Tibial nerve (tissue), 4 donors: ENCODE measurements around the gene OGN. TPM values are rescaled to one million over a fixed set of nuclear protein-coding genes. Genes with fewer than 3 reads are reported as not detected.

ENCODE experiments used
- DNase-seq, 2 donors: peaks; one replicate each; pipeline ENCODE4 v3.0.0-alpha.2; 2019; ENCODE audit warnings: low spot score in 2 of 2
- H3K27ac ChIP-seq, 4 donors: fragments of 200-600 bp; sonication (generic) in 3 of 4; one replicate each; pipeline ENCODE4 v1.5.1; 2017 to 2019; ENCODE audit warnings: mild to moderate bottlenecking in 1 of 4
- H3K27me3 ChIP-seq, 2 donors: fragments of 200-600 bp; sonication (generic) in 1 of 2; one replicate each; pipeline versions ENCODE4 v1.5.1 to v1.6.0; 2017 to 2019
- H3K36me3 ChIP-seq, 3 donors: fragments of 200-600 bp; sonication (generic); one replicate each; pipeline ENCODE4 v1.5.1; 2018 to 2019
- H3K4me1 ChIP-seq, 4 donors: fragments of 200-600 bp; sonication (generic) in 3 of 4; one replicate each; pipeline ENCODE4 v1.5.1; 2017 to 2019
- H3K4me3 ChIP-seq, 4 donors: fragments of 200-600 bp; sonication (generic) in 3 of 4; one replicate each; pipeline ENCODE4 v1.5.1; 2017 to 2019; ENCODE audit warnings: mild to moderate bottlenecking in 1 of 4, moderate library complexity in 1 of 4
- H3K9me3 ChIP-seq, 4 donors: fragments of 200-600 bp; sonication (generic) in 3 of 4; one replicate each; pipeline ENCODE4 v1.5.1; 2017 to 2019
- EP300 ChIP-seq, 2 donors: sonication (generic); formaldehyde crosslinking; IDR thresholded peaks; one replicate each; pipeline ENCODE4 v1.6.1; 2017; ENCODE audit warnings: antibody characterized with exemption in 2 of 2, mild to moderate bottlenecking in 1 of 2
- POLR2A ChIP-seq, 2 donors: fragments of 450-650 bp; IDR thresholded peaks; one replicate each; pipeline ENCODE4 v1.6.1; 2017; ENCODE audit warnings: antibody characterized with exemption in 2 of 2, mild to moderate bottlenecking in 2 of 2, moderate library complexity in 2 of 2
- WGBS, 2 donors: methylation state at CpG; one replicate each; pipeline ENCODE4 v1.1.5; 2018; 5-methylcytosine and 5-hydroxymethylcytosine counted together
- total RNA-seq, 4 donors: library from RNA; depleted of rRNA; stranded (reverse); fragments of >200 nt; gene quantifications; one replicate each; pipeline ENCODE4 v1.1.0, GENCODE V29; 2016
- TF ChIP-seq, protein P1 (sequence below), 5 experiments: fragments of 200-600 bp in 3 of 5; fragments of 450-650 bp in 2 of 5; sonication (generic) in 3 of 5; IDR thresholded peaks; one replicate each; pipeline ENCODE4 v1.5.1; 2016 to 2019; ENCODE audit warnings: antibody characterized with exemption in 5 of 5, mild to moderate bottlenecking in 3 of 5, moderate library complexity in 2 of 5

Gene OGN
- total RNA-seq, 4 donors from 2014 or later: 4.2 to 33.9 (median 18.4) TPM

DNA sequence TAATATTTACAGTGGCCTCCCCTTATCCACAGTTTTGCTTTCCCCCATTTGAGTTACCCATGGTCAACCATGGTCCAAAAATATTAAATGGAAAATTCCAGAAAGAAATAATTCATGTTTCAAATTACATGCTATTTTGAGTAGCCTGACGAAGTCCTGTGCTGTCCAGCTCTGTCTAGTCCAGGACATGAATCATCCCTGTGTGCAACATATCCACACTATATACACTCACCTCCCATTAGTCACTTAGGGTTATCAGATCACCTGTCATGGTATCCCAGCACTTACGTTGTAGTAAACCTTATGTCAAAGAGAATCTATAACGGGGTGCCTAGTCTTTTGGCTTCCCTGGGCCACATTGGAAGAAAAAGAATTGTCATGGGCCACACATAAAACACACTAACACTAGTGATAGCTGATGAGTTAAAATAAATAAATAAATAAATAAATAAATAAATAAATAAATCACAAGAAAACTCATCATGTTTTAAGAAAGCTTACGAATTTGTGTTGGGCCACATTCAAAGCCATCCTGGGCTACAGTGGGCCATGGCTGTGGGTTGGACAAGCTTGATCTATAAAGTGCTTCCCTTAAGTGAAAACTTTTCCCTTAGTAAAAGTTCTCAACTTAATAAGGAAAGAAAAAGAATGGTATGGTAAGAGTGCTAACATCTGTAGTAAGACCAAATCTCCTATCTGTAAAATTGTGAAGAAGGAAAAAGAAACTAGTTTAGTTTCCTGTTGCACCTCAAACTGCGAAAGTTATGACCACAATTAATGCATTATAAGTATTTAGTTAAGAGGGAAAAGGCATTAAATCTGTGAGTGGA is 35.8 kb upstream of the OGN start:
- 88 to 89% methylated on average over 5 of the region's 5 CpGs for WGBS, 2 donors
- no peak overlapping the region for H3K4me3 ChIP-seq
- H3K4me1 ChIP-seq: peaks cover 0 to 5% (median 2%) of the 10 kb centered on the region in 4 donors
- DNase-seq: no peak
- TF ChIP-seq POLR2A (IDR thresholded peaks at IDR 0.05) (no peak), EP300 (IDR thresholded peaks at IDR 0.05) (no peak)
- TF ChIP-seq, protein P1, sequence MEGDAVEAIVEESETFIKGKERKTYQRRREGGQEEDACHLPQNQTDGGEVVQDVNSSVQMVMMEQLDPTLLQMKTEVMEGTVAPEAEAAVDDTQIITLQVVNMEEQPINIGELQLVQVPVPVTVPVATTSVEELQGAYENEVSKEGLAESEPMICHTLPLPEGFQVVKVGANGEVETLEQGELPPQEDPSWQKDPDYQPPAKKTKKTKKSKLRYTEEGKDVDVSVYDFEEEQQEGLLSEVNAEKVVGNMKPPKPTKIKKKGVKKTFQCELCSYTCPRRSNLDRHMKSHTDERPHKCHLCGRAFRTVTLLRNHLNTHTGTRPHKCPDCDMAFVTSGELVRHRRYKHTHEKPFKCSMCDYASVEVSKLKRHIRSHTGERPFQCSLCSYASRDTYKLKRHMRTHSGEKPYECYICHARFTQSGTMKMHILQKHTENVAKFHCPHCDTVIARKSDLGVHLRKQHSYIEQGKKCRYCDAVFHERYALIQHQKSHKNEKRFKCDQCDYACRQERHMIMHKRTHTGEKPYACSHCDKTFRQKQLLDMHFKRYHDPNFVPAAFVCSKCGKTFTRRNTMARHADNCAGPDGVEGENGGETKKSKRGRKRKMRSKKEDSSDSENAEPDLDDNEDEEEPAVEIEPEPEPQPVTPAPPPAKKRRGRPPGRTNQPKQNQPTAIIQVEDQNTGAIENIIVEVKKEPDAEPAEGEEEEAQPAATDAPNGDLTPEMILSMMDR (IDR thresholded peaks at IDR 0.05): no peak
- no peak overlapping the region for H3K27ac ChIP-seq
- no peaks in the 10 kb centered on the region for H3K36me3 ChIP-seq
- H3K9me3 ChIP-seq: no peaks in the 10 kb centered on the region
- H3K27me3 ChIP-seq: no peaks in the 10 kb centered on the region

DNA sequence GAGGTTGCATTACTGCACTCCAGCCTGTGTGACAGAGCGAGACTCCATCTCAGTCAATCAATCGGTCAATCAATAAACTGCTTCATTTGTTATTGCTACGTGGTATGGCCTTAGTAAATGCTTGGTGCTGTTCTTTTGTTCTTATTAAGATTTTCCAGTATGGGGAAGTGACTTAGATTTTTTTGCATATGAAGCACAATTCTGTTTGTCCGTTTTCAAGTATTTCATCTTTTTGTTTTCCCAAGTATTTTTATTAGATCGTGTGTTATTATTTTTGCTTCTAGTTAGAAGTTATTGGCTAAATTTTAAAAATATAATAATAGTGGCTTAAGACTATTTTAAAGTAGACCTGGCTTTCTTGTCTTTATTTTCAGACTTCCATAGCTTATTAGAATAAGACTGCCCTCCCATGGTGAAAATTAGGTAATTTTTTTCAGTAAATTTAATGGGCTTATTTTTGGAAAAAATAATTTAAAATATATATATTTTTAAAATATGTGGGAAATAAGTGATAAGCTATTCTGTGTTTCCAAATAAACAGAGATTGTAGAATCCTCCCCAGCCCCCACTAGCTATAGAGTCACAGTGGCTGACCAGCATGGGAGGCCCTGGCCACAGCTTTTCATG is 34.6 kb upstream of the OGN start:
- DNase-seq: no peak
- TF ChIP-seq, protein P1 (IDR thresholded peaks at IDR 0.05): peak in 4 of 5 experiments; percentile 8 to 43 (median 25)
- TF ChIP-seq POLR2A (IDR thresholded peaks at IDR 0.05): no peak
- TF ChIP-seq EP300 (IDR thresholded peaks at IDR 0.05): no peak
- Histone ChIP-seq H3K4me3 (no peak overlapping the region), H3K4me1 (peaks cover 0 to 5% (median 2%) of the 10 kb centered on the region in 4 donors), H3K27ac (no peak overlapping the region), H3K9me3 (no peaks in the 10 kb centered on the region), H3K36me3 (no peaks in the 10 kb centered on the region), H3K27me3 (no peaks in the 10 kb centered on the region)
- 64 to 73% methylated on average over 5 of the region's 5 CpGs for WGBS, 2 donors

DNA sequence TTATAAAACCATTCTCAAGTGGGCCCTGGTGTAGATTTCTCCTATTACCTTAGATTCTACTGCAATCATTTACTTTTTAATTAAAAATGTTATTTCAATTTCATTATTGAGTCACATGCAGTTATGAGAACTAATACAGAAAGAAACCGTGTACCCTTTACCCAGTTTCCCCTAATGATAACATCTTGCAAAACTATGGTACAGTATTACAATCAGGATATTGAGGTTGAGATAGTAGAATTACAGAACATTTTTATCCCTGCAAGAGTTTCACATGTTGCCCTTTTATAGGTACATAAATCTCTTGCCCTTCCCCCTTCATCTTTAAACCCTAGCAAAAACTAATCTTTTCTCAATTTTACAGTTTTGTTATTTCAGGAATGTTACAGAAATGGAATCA is 30.9 kb upstream of the OGN start:
- DNase-seq: no peak
- no peaks in the 10 kb centered on the region for H3K27me3 ChIP-seq
- no peak overlapping the region for H3K27ac ChIP-seq
- H3K4me3 ChIP-seq: no peak overlapping the region
- peaks cover 0 to 5% (median 0%) of the 10 kb centered on the region in 3 donors for H3K36me3 ChIP-seq
- H3K4me1 ChIP-seq: peaks cover 0 to 5% (median 2%) of the 10 kb centered on the region in 4 donors
- no peak for TF ChIP-seq POLR2A (IDR thresholded peaks at IDR 0.05)
- TF ChIP-seq, protein P1 (IDR thresholded peaks at IDR 0.05): no peak
- TF ChIP-seq EP300 (IDR thresholded peaks at IDR 0.05): no peak
- no peaks in the 10 kb centered on the region for H3K9me3 ChIP-seq
- WGBS, 2 donors: 87 to 94% methylated on average over 1 of the region's 1 CpG

DNA sequence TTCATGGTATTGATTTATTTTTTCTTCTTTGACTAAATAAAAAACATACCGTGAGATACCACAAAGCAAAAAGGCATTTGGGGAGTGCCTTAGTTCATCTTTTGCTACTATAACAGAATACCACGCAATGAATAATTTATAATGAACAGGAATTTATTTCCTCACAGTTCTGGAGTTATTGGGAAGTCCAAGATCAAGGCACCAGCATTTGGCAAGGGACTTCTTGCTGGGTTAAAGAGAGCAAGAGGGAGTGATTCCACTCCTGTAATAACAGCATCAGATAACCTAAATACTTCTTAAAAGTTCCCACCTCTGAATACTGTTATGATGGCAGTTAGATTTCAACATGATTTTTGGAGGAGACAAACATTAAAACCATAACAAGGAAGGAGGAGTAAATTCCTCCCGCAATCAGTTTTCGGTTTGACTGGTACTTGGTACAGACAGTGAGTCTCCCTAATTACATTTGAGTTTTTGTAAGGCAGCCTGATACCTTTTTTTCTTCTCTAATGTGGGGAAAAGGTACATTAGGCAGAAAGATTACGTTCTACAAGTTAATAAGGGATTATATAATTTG is 28.7 kb upstream of the OGN start:
- no peaks in the 10 kb centered on the region for H3K9me3 ChIP-seq
- H3K27me3 ChIP-seq: no peaks in the 10 kb centered on the region
- 75 to 76% methylated on average over 5 of the region's 5 CpGs for WGBS, 2 donors
- H3K27ac ChIP-seq: peak overlapping the region in 2 of 4 donors; percentile 42 to 72
- peaks cover 0 to 5% (median 0%) of the 10 kb centered on the region in 3 donors for H3K36me3 ChIP-seq
- DNase-seq: no peak
- H3K4me3 ChIP-seq: no peak overlapping the region
- no peak for TF ChIP-seq POLR2A (IDR thresholded peaks at IDR 0.05)
- TF ChIP-seq, protein P1 (IDR thresholded peaks at IDR 0.05): no peak
- TF ChIP-seq EP300 (IDR thresholded peaks at IDR 0.05): no peak
- H3K4me1 ChIP-seq: no peaks in the 10 kb centered on the region

DNA sequence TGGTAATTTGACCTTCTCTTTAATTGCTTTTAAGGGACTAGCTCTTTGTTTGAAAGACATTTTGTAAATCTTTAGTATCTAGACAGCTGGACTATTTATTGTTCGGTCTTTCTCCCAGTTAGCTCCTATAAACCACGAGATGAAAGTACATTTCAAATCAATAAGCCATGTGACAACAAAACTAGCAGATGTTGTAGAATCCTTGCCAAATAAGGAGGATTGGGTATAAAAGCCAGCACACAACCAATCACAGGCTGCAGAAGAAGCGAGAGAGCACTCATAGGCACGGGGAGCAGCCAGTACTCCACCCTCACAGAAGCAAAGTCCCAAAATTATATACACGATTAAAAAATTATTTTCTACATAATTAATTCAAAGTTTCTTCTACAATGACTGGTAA is 28.0 kb upstream of the OGN start:
- TF ChIP-seq, protein P1 (IDR thresholded peaks at IDR 0.05): no peak
- no peak for TF ChIP-seq EP300 (IDR thresholded peaks at IDR 0.05)
- TF ChIP-seq POLR2A (IDR thresholded peaks at IDR 0.05): no peak
- Histone ChIP-seq H3K27me3 (no peaks in the 10 kb centered on the region), H3K4me3 (no peak overlapping the region), H3K4me1 (no peaks in the 10 kb centered on the region), H3K36me3 (peaks cover 0 to 5% (median 0%) of the 10 kb centered on the region in 3 donors), H3K9me3 (no peaks in the 10 kb centered on the region), H3K27ac (peak overlapping the region in 1 of 4 donors; percentile 42)
- 74 to 77% methylated on average over 5 of the region's 5 CpGs for WGBS, 2 donors
- DNase-seq: no peak
